HG03108 (cell line): ENCODE data around the gene PSMG2.

Experiments used
- ATAC-seq: cut with Tn5 transposase; IDR thresholded peaks from one replicate; pipeline ENCODE4 v1.9.1; 2021; ENCODE audit warnings: moderate library complexity; ENCODE audit not compliant: unreplicated experiment

PSMG2 gene

GRCh38 chr18:12702221-12703095 is at the start of gene PSMG2, which contains the start of gene CEP76:
TSS of gene PSMG2 (plus strand) at chr18:12703042. CDS start at chr18:12703108, 66 bp downstream.
TSS of gene CEP76 (minus strand) at chr18:12702723. CDS start at chr18:12702548, 175 bp downstream.
- ATAC-seq, result peak; percentile 80

GRCh38 chr18:12654971-12655370 is 47.9 kb upstream of the PSMG2 start:
- no peak for ATAC-seq

DNA sequence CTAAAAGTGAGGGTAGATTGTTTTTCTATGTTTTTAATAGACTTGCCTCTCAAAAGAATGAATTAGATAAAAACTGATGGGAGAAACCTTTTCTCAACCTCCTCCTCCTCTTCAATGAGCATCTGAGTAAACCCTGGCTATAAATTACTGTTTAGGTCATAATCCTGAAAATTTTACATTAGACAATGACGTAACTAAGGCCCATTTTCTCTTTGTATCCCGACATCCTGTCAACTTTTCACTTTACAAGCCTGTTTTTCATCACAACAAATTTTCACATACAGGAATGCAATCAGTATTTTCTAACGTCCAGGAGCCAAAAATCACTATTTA is 46.3 kb upstream of the PSMG2 start:
- ATAC-seq, result no peak

- ATAC-seq, result peak; percentile 29
These were observed 45.7 kb upstream of the PSMG2 start for GRCh38 chr18:12656938-12657683.

DNA sequence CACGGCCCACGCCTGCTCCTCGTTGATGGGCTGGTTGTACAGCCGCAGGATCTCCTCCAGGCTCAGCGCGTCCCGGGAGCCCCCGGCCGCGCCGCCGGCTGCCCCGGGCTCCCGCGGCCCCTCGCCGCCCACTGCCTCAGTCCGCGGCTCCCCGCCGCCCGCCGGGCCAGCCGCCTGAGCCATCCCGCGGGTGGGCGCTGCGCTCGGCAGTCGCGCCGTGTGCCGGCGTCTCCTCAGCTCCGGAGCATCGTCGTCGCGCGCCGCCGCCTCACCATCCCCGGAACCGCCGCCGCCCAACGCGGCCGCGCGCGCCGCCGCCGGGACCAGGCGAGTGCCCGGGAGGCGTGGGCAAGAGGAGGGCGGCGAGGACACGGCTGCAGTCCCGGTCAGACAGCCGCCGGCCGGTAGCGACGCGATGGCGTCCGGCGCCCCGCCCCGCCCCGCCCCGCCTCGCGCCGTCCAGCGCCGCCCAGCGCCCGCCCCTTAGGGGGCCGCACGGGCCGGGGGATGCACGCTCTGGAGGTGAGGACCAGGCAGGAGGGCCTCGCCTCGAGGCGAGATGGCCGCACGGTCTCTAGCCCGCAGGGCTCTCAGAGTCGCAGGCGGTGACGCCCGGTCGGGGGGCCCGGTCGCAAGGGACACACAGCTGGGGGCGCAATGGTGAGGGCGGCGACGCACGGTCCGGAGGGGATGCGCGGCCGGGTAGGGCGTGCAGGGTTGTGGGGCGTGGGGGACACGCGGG is 45.0 kb upstream of the PSMG2 start, which contains the start of gene SPIRE1:
Gene SPIRE1, minus strand, starts transcription at position 424 of the 742 bp plus-strand sequence. Its CDS starts 241 bp downstream, at position 183.
- ATAC-seq, result peak; percentile 71

DNA sequence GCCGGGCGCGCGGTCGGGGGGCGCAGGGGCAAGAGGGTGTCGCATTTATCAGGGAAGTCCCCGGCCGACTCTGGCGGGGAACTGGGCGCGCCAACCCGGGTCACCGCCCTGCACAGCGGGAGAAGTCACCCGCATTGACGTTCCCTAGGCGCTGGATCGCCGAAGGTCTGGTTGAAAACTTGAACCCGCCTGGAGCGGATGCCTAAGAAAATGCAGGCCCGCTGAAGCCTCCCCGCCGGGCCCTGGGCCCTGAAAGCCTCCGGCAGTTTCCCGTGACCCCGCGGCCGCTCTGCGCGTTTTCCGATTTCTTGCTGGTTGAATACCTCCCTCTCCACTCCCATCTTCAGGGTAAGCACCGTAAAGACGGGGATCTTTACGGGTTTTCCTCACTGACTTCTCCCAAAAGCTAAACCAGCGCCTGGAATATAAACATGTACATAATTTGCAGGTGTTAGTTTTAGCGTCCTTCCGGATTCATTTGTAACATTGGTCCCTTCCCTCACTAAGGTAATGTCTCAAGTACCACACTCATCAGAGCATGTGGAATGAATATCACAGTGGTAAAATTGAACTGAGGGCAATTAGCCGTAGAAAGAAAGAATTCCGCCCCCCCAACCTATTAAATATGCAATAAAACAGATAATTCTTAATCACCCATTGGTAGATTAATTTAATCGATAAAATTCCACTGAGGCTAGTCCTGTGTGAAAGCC is 44.3 kb upstream of the PSMG2 start:
- no peak for ATAC-seq

DNA sequence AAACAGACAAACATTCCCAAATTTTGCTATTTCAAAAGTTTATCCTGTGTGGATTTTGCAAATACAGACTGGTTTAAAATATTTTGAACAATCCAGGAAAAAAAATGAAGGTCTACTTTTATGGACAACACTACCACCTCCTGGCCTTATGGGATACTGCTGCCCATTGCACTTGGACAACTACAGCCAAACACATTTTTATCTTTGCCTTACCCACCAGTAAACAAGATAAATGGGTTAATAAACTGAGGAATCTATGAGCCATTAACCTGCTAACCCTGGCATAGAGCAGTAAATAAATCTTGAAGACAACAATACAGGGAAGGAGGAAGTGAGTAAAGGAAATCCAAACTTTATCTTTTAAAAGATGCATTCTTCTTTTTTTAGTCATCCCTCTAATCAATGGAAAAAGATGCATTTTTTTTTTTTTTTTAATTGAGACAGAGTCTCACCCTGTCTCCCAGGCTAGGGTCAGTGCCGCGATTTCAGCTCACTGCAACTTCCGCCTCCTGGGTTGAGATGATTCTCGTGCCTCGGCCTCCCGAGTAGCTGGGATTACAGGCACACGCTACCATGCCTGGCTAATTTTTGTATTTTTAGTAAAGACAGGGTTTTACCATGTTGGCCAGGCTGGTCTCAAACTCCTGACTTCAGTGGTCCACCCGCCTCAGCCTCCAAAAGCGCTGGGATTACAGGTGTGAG is 42.8 kb upstream of the PSMG2 start:
- ATAC-seq, result no peak

- no peak for ATAC-seq
These were observed 34.8 kb upstream of the PSMG2 start for GRCh38 chr18:12668041-12668440.

DNA sequence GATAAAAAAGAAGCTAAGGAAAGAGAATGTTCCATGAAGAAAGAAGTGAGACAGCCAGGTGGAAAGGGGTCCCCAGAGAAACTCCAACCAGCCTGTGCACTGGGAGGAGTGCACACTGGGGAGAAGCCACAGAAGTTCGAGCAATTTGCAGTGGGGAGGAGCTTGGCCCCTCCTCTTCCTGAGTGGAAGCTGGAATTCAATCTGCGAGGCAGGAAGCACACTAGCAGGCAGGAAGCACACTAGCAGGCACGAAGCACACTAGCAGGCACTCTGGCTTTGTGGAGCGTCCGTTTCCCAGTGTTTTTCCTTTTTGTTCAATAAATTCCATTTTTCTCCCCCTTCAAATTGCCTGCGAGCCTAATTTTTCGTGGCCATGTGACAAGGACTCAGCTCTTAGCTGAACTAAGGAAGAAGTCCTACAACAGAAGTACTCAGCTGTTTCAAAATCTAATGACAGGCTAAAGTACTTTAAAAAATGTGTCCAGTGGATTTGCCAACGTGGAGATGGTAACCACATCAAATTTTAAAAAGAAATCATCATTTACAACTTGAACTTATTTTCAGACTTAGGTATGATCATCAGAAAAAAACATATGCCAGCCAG is 23.6 kb upstream of the PSMG2 start:
- no peak for ATAC-seq

DNA sequence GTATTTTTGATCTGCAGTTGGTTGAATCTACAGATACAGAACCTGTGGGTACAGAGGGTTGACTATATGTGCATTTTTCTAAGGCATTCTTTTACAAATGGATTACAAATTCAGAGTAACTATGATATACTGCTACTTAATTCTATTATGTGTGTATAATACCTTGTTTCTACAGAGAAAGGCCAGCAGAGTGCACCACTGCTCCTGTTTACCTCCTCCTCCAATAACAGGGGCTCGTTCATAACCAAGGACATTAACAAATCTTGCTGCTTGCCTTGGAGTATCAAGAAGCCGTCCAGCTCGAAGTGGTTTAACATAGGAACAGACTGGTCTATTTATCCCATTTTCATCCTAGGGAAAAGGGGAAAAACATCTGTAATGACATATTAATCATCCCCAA is 16.7 kb upstream of the PSMG2 start:
- ATAC-seq, result no peak

GRCh38 chr18:12689256-12689850 is 13.5 kb upstream of the PSMG2 start:
- no peak for ATAC-seq

DNA sequence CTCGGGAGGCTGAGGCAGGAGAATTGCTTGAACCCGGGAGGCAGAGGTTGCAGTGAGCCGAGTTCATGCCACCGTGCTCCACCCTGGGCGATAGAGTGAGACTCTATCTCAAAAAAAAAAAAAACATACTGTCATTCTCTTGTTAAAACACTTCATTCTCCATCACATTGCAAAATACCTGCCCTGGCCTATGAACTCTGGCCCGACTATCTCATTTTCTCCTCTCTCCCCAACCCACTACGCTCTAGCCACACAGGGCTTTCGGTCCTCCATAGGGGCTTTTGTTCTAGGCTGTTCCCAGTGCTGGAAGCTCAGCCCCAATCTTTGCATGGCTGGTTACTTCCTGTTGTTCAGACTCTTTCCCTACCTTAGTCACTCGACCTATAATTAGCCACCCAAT is 10.6 kb upstream of the PSMG2 start:
- ATAC-seq, result no peak

- no peak for ATAC-seq
These were observed 8.8 kb upstream of the PSMG2 start for GRCh38 chr18:12694032-12694431.

DNA sequence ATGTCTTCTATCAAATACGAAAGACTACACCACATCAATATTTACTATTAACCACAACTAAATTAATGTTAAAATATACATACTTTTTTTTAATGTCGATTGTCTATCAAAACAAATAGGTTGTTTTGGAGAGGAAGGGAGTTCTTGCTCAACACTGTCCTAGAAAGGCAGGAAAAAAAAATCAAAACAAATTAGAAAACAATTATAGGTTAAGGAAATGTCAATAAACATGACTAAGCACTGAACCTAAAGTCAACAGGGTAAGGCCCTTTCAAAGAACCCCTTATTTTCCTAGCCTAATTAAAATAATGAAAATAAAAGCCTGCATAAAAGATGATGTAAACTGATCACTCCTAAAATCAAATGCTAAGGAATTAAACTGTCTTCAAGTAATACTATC is 3.1 kb upstream of the PSMG2 start:
- ATAC-seq, result no peak

- ATAC-seq, result no peak
These were observed 1.7 kb upstream of the PSMG2 start for GRCh38 chr18:12701161-12701560.

- no peak for ATAC-seq
These were observed 290 bp downstream of the PSMG2 start for GRCh38 chr18:12703096-12703567.

DNA sequence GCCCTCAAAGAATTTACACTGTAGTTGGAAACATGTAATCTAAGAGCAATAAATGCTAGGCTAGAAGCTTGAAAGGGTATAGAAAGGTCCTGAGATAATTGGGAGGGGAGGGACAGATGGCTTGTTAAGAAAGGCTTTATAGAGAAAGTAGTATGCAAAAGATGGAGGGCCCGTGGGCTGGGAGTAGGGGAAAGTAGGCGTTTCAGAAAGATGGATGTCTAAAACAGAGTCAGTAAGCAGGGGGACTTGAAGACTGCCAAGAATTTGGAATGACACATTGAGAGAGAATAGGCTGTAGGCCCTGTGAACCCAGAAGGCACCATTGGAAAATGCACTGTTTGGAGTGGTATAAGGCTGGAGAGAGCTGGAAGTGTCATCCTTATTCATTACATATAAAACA is 822 bp downstream of the PSMG2 start:
- ATAC-seq, result no peak

DNA sequence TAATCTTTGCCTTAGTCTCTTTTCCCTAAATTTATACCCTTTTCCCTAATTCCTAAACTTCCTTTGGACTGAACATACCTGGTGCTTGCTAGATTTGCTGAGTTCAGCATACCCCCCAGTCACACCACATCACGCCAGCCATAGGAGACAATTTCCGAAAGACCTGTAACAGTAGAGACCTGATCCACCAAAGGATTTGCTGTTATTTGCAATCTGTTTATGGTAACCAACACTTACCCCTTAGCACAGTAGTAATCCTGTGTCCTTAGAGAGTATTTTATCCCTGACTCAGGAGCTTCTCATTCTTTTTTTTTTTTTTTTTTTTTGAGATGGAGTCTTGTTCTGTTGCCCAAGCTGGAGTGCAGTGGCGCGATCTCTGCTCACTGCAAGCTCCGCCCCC is 8.6 kb downstream of the PSMG2 start:
- ATAC-seq, result no peak
